ENCODE measurements around the gene PCYOX1L. TPM values are rescaled to one million over a fixed set of nuclear protein-coding genes. Genes with fewer than 3 reads are reported as not detected.

The PCYOX1L gene
- total and polyA plus RNA-seq, 2 of the 8 experiments (the other 6 are each of a cell fraction or from before 2014, with no cell fraction given) = 6.8 to 17.2 TPM

- Histone ChIP-seq H3K27me3 (replicated peaks in 1 of 4; ENCODE audit: control insufficient read depth in 3 of 4, extremely low read depth in 1 of 4, insufficient read depth in 3 of 4, low read length in 3 of 4) (no peaks in the 10 kb centered on the region; a peak in 1 of 7 replicates), H4K5ac (ENCODE audit: insufficient read length, low read depth, low read length) (no peak overlapping the region), H3K9me3 (ENCODE audit: insufficient read depth in 2 of 2, low read depth in 1 of 2, low read length in 1 of 2) (no peaks in the 10 kb centered on the region), H3K14ac (ENCODE audit: insufficient read length) (no peak overlapping the region), H3K23ac (ENCODE audit: insufficient read length) (no peak overlapping the region), H2BK15ac (ENCODE audit: low read length) (no peak overlapping the region), H4K91ac (replicated peaks; ENCODE audit: insufficient read length, low read length) (no peak overlapping the region), H4K20me1 (replicated peaks in 1 of 2; ENCODE audit: control insufficient read depth in 1 of 2, insufficient read depth in 2 of 2, low read length in 2 of 2) (peaks cover 3 to 9% of the 10 kb centered on the region in 2 experiments), H2AK5ac (ENCODE audit: low read depth, low read length) (no peak overlapping the region), H3K4me2 (ENCODE audit: insufficient read depth in 1 of 2, low read depth in 2 of 2, low read length in 2 of 2) (no peak overlapping the region), H3K79me2 (ENCODE audit: control insufficient read depth in 1 of 2, insufficient read depth in 2 of 2, low read length in 2 of 2) (peaks cover 0 to 18% of the 10 kb centered on the region in 2 experiments; a peak in 2 of 4 replicates), H4K8ac (ENCODE audit: extremely low read depth, insufficient read depth, low read length) (no peak overlapping the region), H3K23me2 (ENCODE audit: low read depth, low read length) (no peaks in the 10 kb centered on the region), H3K4me3 (ENCODE audit: extremely low read depth in 1 of 4, insufficient read depth in 2 of 4, low read depth in 3 of 4, low read length in 4 of 4) (no peak overlapping the region), H2BK12ac (ENCODE audit: low read depth, low read length) (no peak overlapping the region), H3K4me1 (replicated peaks in 1 of 4; ENCODE audit: control insufficient read depth in 3 of 4, insufficient read depth in 4 of 4, low read length in 3 of 4) (no peaks in the 10 kb centered on the region; a peak in 1 of 7 replicates), H3K56ac (replicated peaks; ENCODE audit: insufficient read length, low read depth, low read length) (no peak overlapping the region), H2BK20ac (ENCODE audit: low read length) (no peak overlapping the region), H3K36me3 (ENCODE audit: control insufficient read depth in 2 of 4, insufficient read depth in 4 of 4, low read length in 3 of 4) (peaks cover 28 to 82% (median 51%) of the 10 kb centered on the region in 4 experiments), H2AFZ (ENCODE audit: low read length) (no peak overlapping the region), H2BK120ac (replicated peaks; ENCODE audit: low read depth, low read length) (no peak overlapping the region), H2BK5ac (ENCODE audit: low read depth, low read length) (no peak overlapping the region), H3K4ac (replicated peaks; ENCODE audit: insufficient read length, low read depth, low read length) (no peak overlapping the region), H3K18ac (ENCODE audit: extremely low read depth, low read length) (no peak overlapping the region), H3K9ac (replicated peaks in 1 of 4; ENCODE audit: extremely low read depth in 1 of 4, low read depth in 3 of 4, low read length in 3 of 4) (no peak overlapping the region), H3K79me1 (ENCODE audit: low read depth, low read length) (no peaks in the 10 kb centered on the region; the same call in 1 of the 2 replicates), H3K27ac (ENCODE audit: low read depth, low read length) (no peak overlapping the region)
- WGBS, 2 experiments (ENCODE audit: extremely low coverage in 1 of 2, insufficient coverage in 1 of 2, insufficient read length in 1 of 2, insufficient replicate concordance in 2 of 2, low coverage in 1 of 2, low lambda C conversion rate in 2 of 2, missing lambda C conversion rate in 1 of 2) = 94% methylated on average over 4 of the region's 4 CpGs; no CpG with 5 or more reads in 1 of the 2 experiments
- ChIA-PET POLR2A (ENCODE audit: partially characterized antibody) (interaction anchor here (0.6 kb wide), 1 partner anchor 58 kb away, joined by 4 read pairs; no protein-coding TSS in a partner anchor), CTCF (ENCODE audit: partially characterized antibody) (interaction anchor here (2.2 to 46.1 kb wide), 3 partner anchors 8 to 86 kb away, joined by 5 to 1310 read pairs (median 60); no protein-coding TSS in a partner anchor)
- FAIRE-seq (no peak), DNase-seq (ENCODE audit: low read depth in 1 of 2, low spot score in 2 of 2) (no peak)
- TF ChIP-seq POLR2A (IDR thresholded peaks at IDR 0.05; ENCODE audit: control extremely low read depth in 1 of 2, low read depth in 2 of 2, low read length in 2 of 2) (no peak), BRCA1 (IDR thresholded peaks at IDR 0.05; ENCODE audit: low read depth, low read length) (no peak), SIX5 (IDR thresholded peaks at IDR 0.05; ENCODE audit: low read depth, low read length) (no peak), EZH2 (IDR thresholded peaks at IDR 0.05; ENCODE audit: low read depth, low read length, severe bottlenecking) (no peak), CHD1 (IDR thresholded peaks at IDR 0.05; ENCODE audit: low read depth, low read length) (no peak), SIRT6 (IDR thresholded peaks at IDR 0.05; ENCODE audit: low read length) (no peak), EP300 (IDR thresholded peaks at IDR 0.05; ENCODE audit: borderline replicate concordance in 1 of 2, low read depth in 2 of 2, low read length in 2 of 2) (no peak), BACH1 (IDR thresholded peaks at IDR 0.05; ENCODE audit: low read length) (no peak)
Observed at GRCh38 chr5:149352169-149352568, 5.7 kb upstream of the PCYOX1L start.
